ENCODE results near the gene ATP11A.

ATP11A gene

GRCh38 chr13:112689303-112690245 is at the start of gene ATP11A (continued):
- TF ChIP-seq ZNF473 (tag by site-specific recombination; IDR thresholded peaks at IDR 0.05) (no peak), ZNF664 (tag by site-specific recombination; IDR thresholded peaks at IDR 0.05) (no peak), GLI2 (tag by site-specific recombination; IDR thresholded peaks at IDR 0.05; ENCODE audit: borderline replicate concordance, low read depth) (no peak), ZNF76 (tag by site-specific recombination; IDR thresholded peaks at IDR 0.05; ENCODE audit: borderline replicate concordance, low read depth) (0 out of 2 replicates have a peak, but pooled peaks have one; percentile 17), OVOL3 (tag by site-specific recombination; IDR thresholded peaks at IDR 0.05) (no peak), FEZF1 (tag by site-specific recombination; IDR thresholded peaks at IDR 0.05) (no peak), ZNF132 (tag by site-specific recombination; IDR thresholded peaks at IDR 0.05; ENCODE audit: borderline replicate concordance) (no peak), ZNF202 (tag by site-specific recombination; IDR thresholded peaks at IDR 0.05; ENCODE audit: borderline replicate concordance) (no peak), MYNN (tag by site-specific recombination; IDR thresholded peaks at IDR 0.05; ENCODE audit: borderline replicate concordance) (no peak), ZNF660 (tag by site-specific recombination; IDR thresholded peaks at IDR 0.05) (0 out of 2 replicates have a peak, but pooled peaks have one; percentile 29), TRIM28 (IDR thresholded peaks at IDR 0.05; ENCODE audit: borderline replicate concordance, low read length) (no peak), ZIC2 (tag by site-specific recombination; IDR thresholded peaks at IDR 0.05) (peak; percentile 92), ZNF701 (tag by site-specific recombination; IDR thresholded peaks at IDR 0.05) (no peak), BCL11A (tag by site-specific recombination; IDR thresholded peaks at IDR 0.05; ENCODE audit: low read depth) (peak; percentile 96), WT1 (tag by site-specific recombination; IDR thresholded peaks at IDR 0.05) (no peak), ZSCAN18 (tag by site-specific recombination; IDR thresholded peaks at IDR 0.05) (no peak), ZSCAN4 (tag by site-specific recombination; IDR thresholded peaks at IDR 0.05) (no peak), ZNF175 (tag by site-specific recombination; IDR thresholded peaks at IDR 0.05) (no peak), ZNF133 (tag by site-specific recombination; IDR thresholded peaks at IDR 0.05) (no peak), ZNF121 (tag by site-specific recombination; IDR thresholded peaks at IDR 0.05) (no peak), ZNF157 (tag by site-specific recombination; IDR thresholded peaks at IDR 0.05) (no peak), ZNF324 (tag by site-specific recombination; IDR thresholded peaks at IDR 0.05) (no peak), ZNF341 (tag by site-specific recombination; IDR thresholded peaks at IDR 0.05; ENCODE audit: low read depth) (no peak), ZNF248 (tag by site-specific recombination; IDR thresholded peaks at IDR 0.05) (no peak), ZNF510 (tag by site-specific recombination; IDR thresholded peaks at IDR 0.05; ENCODE audit: insufficient replicate concordance) (no peak), ZNF23 (tag by site-specific recombination; IDR thresholded peaks at IDR 0.05; ENCODE audit: borderline replicate concordance) (no peak), ZBTB1 (tag by site-specific recombination; IDR thresholded peaks at IDR 0.05) (no peak), GLIS2 (tag by site-specific recombination; IDR thresholded peaks at IDR 0.05) (peak; percentile 88), ZBTB17 (tag by site-specific recombination; IDR thresholded peaks at IDR 0.05) (no peak), ZNF776 (tag by site-specific recombination; IDR thresholded peaks at IDR 0.05; ENCODE audit: borderline replicate concordance) (no peak), ZNF155 (tag by site-specific recombination; IDR thresholded peaks at IDR 0.05) (no peak), ZNF311 (tag by site-specific recombination; IDR thresholded peaks at IDR 0.05; ENCODE audit: borderline replicate concordance) (no peak), ZBTB11 (tag by site-specific recombination; conservative IDR thresholded peaks at IDR 0.05; ENCODE audit: low read depth) (no peak; the same call in 1 of the 2 replicates), ZNF560 (tag by site-specific recombination; IDR thresholded peaks at IDR 0.05; ENCODE audit: borderline replicate concordance) (no peak), ZNF626 (tag by site-specific recombination; IDR thresholded peaks at IDR 0.05) (no peak)

Measured in HEK293 (cell line).